HEK293T (cell line): ENCODE results near the gene PTGFR.

Experiments
- CTCF ChIA-PET: fragments of 350-600 bp; formaldehyde crosslinking; extraction: SDS; loops from one replicate; lab custom pipeline; 2021; ENCODE audit warnings: antibody characterized with exemption, inconsistent platforms; lab: Yijun Ruan, JAX
- POLR2A ChIA-PET: fragments of 350-600 bp; formaldehyde crosslinking; extraction: SDS; loops from one replicate; lab custom pipeline; 2020; ENCODE audit warnings: antibody characterized with exemption, inconsistent platforms; lab: Yijun Ruan, JAX
- DNase-seq: peaks from one replicate; pipeline ENCODE4 v3.0.0; 2012; ENCODE audit warnings: mixed read lengths; ENCODE audit errors: extremely low spot score
- ARNT ChIP-seq: fragments of 450-650 bp; IDR thresholded peaks from 2 replicates; pipeline ENCODE4 v1.6.1; 2017; ENCODE audit warnings: mild to moderate bottlenecking
- BHLHE40 ChIP-seq: fragments of 450-650 bp; IDR thresholded peaks from 2 replicates; pipeline ENCODE4 v1.6.1; 2016; ENCODE audit warnings: mild to moderate bottlenecking, moderate library complexity, borderline replicate concordance
- CTBP1 ChIP-seq: fragments of 450-650 bp; IDR thresholded peaks from 2 replicates; pipeline ENCODE4 v1.6.1; 2016; ENCODE audit warnings: borderline replicate concordance
- ELF4 ChIP-seq: fragments of 450-650 bp; IDR thresholded peaks from 2 replicates; pipeline ENCODE4 v1.6.1; 2017; ENCODE audit warnings: antibody characterized with exemption
- FOXA1 ChIP-seq: fragments of 450-650 bp; IDR thresholded peaks from 2 replicates; pipeline ENCODE4 v1.6.1; 2016; ENCODE audit warnings: mild to moderate bottlenecking
- FOXK2 ChIP-seq: fragments of 450-650 bp; IDR thresholded peaks from 2 replicates; pipeline ENCODE4 v1.6.1; 2016; ENCODE audit warnings: mild to moderate bottlenecking
- FOXM1 ChIP-seq: fragments of 450-650 bp; IDR thresholded peaks from 2 replicates; pipeline ENCODE4 v1.6.1; 2017; ENCODE audit warnings: mild to moderate bottlenecking, borderline replicate concordance
- HDGF ChIP-seq: fragments of 450-650 bp; IDR thresholded peaks from 2 replicates; pipeline ENCODE4 v1.6.1; 2017; ENCODE audit warnings: antibody characterized with exemption, borderline replicate concordance
- L3MBTL2 ChIP-seq: fragments of 450-650 bp; conservative IDR thresholded peaks from 2 replicates; pipeline ENCODE4 v1.6.1; 2016; ENCODE audit warnings: mild to moderate bottlenecking
- LEF1 ChIP-seq: fragments of 450-650 bp; IDR thresholded peaks from 2 replicates; pipeline ENCODE4 v1.6.1; 2017; ENCODE audit warnings: mild to moderate bottlenecking, borderline replicate concordance
- NFRKB ChIP-seq: fragments of 450-650 bp; IDR thresholded peaks from 2 replicates; pipeline ENCODE4 v1.6.1; 2016; ENCODE audit warnings: mild to moderate bottlenecking, moderate library complexity
- PKNOX1 ChIP-seq: fragments of 450-650 bp; IDR thresholded peaks from 2 replicates; pipeline ENCODE4 v1.6.1; 2016
- SP1 ChIP-seq: fragments of 450-650 bp; IDR thresholded peaks from 2 replicates; pipeline ENCODE4 v1.6.1; 2017
- SUZ12 ChIP-seq: fragments of 450-650 bp; IDR thresholded peaks from 2 replicates; pipeline ENCODE4 v1.6.1; 2016; ENCODE audit warnings: mild to moderate bottlenecking
- TARDBP ChIP-seq: fragments of 450-650 bp; IDR thresholded peaks from 2 replicates; pipeline ENCODE4 v1.6.1; 2016
- ZNF384 ChIP-seq: fragments of 450-650 bp; IDR thresholded peaks from 2 replicates; pipeline ENCODE4 v1.6.1; 2016

Gene PTGFR

DNA sequence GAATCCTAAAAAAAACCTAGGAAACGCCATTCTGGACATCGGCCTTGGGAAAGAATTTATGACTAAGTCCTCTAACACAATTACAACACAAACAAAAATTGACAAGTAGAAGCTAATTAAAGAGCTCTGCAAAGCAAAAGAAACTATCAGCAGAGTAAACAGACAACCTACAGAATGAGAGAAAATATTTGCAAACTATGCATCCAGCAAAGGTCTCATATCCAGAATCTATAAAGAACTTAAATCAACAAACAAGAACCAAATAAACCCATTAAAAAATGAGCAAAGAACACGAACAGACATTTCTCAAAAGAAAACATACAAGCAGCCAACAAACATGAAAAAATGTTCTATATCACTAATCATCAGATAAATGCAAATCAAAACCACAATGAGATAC is 58.6 kb downstream of the PTGFR start:
- CTCF ChIA-PET: no interaction called here
- DNase-seq: no peak
- POLR2A ChIA-PET: no interaction called here
- TF ChIP-seq SP1 (no peak), ELF4 (no peak), SUZ12 (no peak), TARDBP (no peak), ARNT (no peak), PKNOX1 (no peak), FOXA1 (no peak), BHLHE40 (no peak), L3MBTL2 (no peak), HDGF (no peak), FOXM1 (no peak), NFRKB (no peak), ZNF384 (no peak), LEF1 (no peak), CTBP1 (no peak), FOXK2 (no peak)

DNA sequence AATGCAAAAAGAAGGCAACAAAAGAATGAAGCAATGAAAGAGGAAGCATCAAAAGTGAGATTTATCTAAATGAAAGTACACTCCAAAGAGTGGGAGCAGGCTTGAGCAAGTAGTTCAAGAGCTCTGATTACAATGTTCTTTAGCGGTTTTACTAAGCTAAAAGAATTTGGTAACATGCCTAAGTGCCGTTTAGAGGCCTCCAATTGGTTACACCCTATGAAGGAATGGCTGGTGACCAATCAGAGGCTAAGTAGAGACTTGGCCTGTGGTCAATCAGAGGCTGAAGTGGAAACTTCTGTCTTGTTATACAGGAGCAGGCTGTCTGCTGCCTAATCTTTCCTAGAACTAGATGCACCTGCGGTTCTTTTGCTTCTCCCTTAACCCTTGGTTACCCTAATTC is 59.1 kb downstream of the PTGFR start:
- DNase-seq: no peak
- POLR2A ChIA-PET: no interaction called here
- CTCF ChIA-PET: no interaction called here
- no peak for TF ChIP-seq PKNOX1
- no peak for TF ChIP-seq ELF4
- TF ChIP-seq HDGF: no peak
- no peak for TF ChIP-seq FOXA1
- no peak for TF ChIP-seq FOXK2
- no peak for TF ChIP-seq SP1
- no peak for TF ChIP-seq LEF1
- TF ChIP-seq BHLHE40: no peak
- TF ChIP-seq CTBP1: no peak
- TF ChIP-seq ARNT: no peak
- TF ChIP-seq SUZ12: no peak
- no peak for TF ChIP-seq NFRKB
- TF ChIP-seq ZNF384: no peak
- TF ChIP-seq L3MBTL2: no peak
- TF ChIP-seq TARDBP: no peak
- TF ChIP-seq FOXM1: no peak

DNA sequence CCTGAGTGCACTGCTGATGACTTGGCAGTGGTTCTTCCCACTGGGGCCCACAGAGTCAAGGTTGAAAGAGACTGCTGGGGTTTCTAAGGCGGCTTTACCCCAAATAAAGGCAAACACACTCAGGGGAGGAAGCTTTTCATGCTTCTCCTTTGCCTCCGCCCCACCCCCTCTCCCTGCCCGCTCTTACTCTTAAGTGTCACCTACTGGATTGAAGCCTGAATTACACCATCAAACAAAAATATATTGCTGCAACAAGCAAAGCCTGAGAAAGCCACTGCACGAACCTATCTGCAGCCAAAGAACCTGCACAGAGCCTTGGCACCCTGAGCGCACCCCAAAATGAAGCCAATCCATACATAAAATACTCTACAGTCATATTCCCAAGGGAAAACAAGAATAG is 63.1 kb downstream of the PTGFR start:
- TF ChIP-seq NFRKB (no peak), FOXA1 (no peak), PKNOX1 (no peak), BHLHE40 (no peak), FOXK2 (no peak), LEF1 (no peak), L3MBTL2 (no peak), TARDBP (no peak), CTBP1 (no peak), HDGF (no peak), SP1 (no peak), ELF4 (no peak), FOXM1 (no peak), SUZ12 (no peak), ZNF384 (no peak), ARNT (no peak)
- DNase-seq: peak; percentile 55
- ChIA-PET POLR2A (no interaction called here), CTCF (no interaction called here)

GRCh38 chr1:78554840-78555239 is 64.1 kb downstream of the PTGFR start:
- no peak for DNase-seq
- CTCF ChIA-PET: interaction anchor here (0.6 kb wide), 1 partner anchor 114 kb away, joined by 3 read pairs; no protein-coding TSS in a partner anchor
- POLR2A ChIA-PET: no interaction called here
- TF ChIP-seq BHLHE40 (no peak), ZNF384 (no peak), TARDBP (no peak), FOXK2 (no peak), SUZ12 (no peak), ELF4 (no peak), CTBP1 (no peak), SP1 (no peak), FOXM1 (no peak), HDGF (no peak), L3MBTL2 (no peak), NFRKB (no peak), ARNT (no peak), PKNOX1 (no peak)

- no peak for DNase-seq
- CTCF ChIA-PET: no interaction called here
- no peak for TF ChIP-seq ELF4
- no peak for TF ChIP-seq SUZ12
- no peak for TF ChIP-seq FOXA1
- TF ChIP-seq HDGF: no peak
- TF ChIP-seq SP1: no peak
- TF ChIP-seq L3MBTL2: no peak
- no peak for TF ChIP-seq CTBP1
- TF ChIP-seq FOXK2: no peak
- TF ChIP-seq NFRKB: no peak
- no peak for TF ChIP-seq BHLHE40
- TF ChIP-seq ZNF384: no peak
- no peak for TF ChIP-seq PKNOX1
- POLR2A ChIA-PET: no interaction called here
These were observed 68.9 kb downstream of the PTGFR start for GRCh38 chr1:78559680-78560079.
